ENCODE data around the gene SLIT3. TPM values are rescaled to one million over a fixed set of nuclear protein-coding genes. Genes with fewer than 3 reads are reported as not detected.

Gene SLIT3
- total RNA-seq, 1 donor from 2014 or later: 3.2 TPM

DNA sequence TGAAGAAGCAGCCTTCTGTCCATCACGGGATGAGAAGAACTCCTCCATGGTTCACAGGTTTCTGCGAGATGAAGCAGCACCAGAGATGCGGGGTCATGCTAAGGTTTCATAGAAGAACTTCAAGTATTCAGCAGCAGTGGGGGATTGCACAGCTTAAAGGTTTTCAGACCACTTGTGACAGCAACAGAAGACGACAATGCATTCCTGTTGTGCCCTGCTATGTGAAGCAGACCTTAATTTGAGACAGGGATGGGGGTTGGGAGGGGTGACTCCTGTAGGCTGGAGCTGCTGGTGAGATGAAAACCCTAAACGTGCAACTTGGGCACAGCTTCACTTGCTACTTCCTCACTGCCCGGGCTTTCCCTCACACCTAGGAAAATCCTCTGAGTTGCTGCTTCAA lies 256.0 kb downstream of the SLIT3 start:
- Mint-ChIP-seq H3K27ac (ENCODE audit: unreplicated experiment) (no peak overlapping the region), H3K27me3 (ENCODE audit: unreplicated experiment) (no peaks in the 10 kb centered on the region), H3K9me3 (ENCODE audit: unreplicated experiment) (no peaks in the 10 kb centered on the region), H3K4me3 (ENCODE audit: unreplicated experiment) (no peak overlapping the region), H3K4me1 (ENCODE audit: unreplicated experiment) (no peaks in the 10 kb centered on the region), H3K36me3 (ENCODE audit: low read depth, unreplicated experiment) (no peaks in the 10 kb centered on the region)
- DNase-seq (ENCODE audit: low spot score): no peak
- TF ChIP-seq, protein P1, sequence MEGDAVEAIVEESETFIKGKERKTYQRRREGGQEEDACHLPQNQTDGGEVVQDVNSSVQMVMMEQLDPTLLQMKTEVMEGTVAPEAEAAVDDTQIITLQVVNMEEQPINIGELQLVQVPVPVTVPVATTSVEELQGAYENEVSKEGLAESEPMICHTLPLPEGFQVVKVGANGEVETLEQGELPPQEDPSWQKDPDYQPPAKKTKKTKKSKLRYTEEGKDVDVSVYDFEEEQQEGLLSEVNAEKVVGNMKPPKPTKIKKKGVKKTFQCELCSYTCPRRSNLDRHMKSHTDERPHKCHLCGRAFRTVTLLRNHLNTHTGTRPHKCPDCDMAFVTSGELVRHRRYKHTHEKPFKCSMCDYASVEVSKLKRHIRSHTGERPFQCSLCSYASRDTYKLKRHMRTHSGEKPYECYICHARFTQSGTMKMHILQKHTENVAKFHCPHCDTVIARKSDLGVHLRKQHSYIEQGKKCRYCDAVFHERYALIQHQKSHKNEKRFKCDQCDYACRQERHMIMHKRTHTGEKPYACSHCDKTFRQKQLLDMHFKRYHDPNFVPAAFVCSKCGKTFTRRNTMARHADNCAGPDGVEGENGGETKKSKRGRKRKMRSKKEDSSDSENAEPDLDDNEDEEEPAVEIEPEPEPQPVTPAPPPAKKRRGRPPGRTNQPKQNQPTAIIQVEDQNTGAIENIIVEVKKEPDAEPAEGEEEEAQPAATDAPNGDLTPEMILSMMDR (IDR thresholded peaks at IDR 0.05; ENCODE audit: unreplicated experiment): no peak

- Mint-ChIP-seq H3K36me3 (ENCODE audit: low read depth, unreplicated experiment) (no peaks in the 10 kb centered on the region), H3K4me3 (ENCODE audit: unreplicated experiment) (no peak overlapping the region), H3K27me3 (ENCODE audit: unreplicated experiment) (no peaks in the 10 kb centered on the region), H3K9me3 (ENCODE audit: unreplicated experiment) (no peaks in the 10 kb centered on the region), H3K27ac (ENCODE audit: unreplicated experiment) (no peak overlapping the region), H3K4me1 (ENCODE audit: unreplicated experiment) (no peaks in the 10 kb centered on the region)
- TF ChIP-seq, protein P1 (IDR thresholded peaks at IDR 0.05; ENCODE audit: unreplicated experiment): no peak
- no peak for DNase-seq (ENCODE audit: low spot score)
These were observed 259.8 kb downstream of the SLIT3 start for GRCh38 chr5:169041180-169041579.

- Mint-ChIP-seq H3K4me1 (ENCODE audit: unreplicated experiment) (no peaks in the 10 kb centered on the region), H3K27me3 (ENCODE audit: unreplicated experiment) (no peaks in the 10 kb centered on the region), H3K27ac (ENCODE audit: unreplicated experiment) (no peak overlapping the region), H3K4me3 (ENCODE audit: unreplicated experiment) (no peak overlapping the region), H3K9me3 (ENCODE audit: unreplicated experiment) (no peaks in the 10 kb centered on the region), H3K36me3 (ENCODE audit: low read depth, unreplicated experiment) (no peaks in the 10 kb centered on the region)
- TF ChIP-seq, protein P1 (IDR thresholded peaks at IDR 0.05; ENCODE audit: unreplicated experiment): no peak
- no peak for DNase-seq (ENCODE audit: low spot score)
These were observed 261.3 kb downstream of the SLIT3 start for GRCh38 chr5:169039592-169039991.

GRCh38 chr5:169037466-169037865 lies 263.5 kb downstream of the SLIT3 start:
- no peak for DNase-seq (ENCODE audit: low spot score)
- Mint-ChIP-seq H3K27ac (ENCODE audit: unreplicated experiment) (no peak overlapping the region), H3K9me3 (ENCODE audit: unreplicated experiment) (no peaks in the 10 kb centered on the region), H3K4me3 (ENCODE audit: unreplicated experiment) (no peak overlapping the region), H3K4me1 (ENCODE audit: unreplicated experiment) (no peaks in the 10 kb centered on the region), H3K27me3 (ENCODE audit: unreplicated experiment) (no peaks in the 10 kb centered on the region), H3K36me3 (ENCODE audit: low read depth, unreplicated experiment) (no peaks in the 10 kb centered on the region)
- TF ChIP-seq, protein P1 (IDR thresholded peaks at IDR 0.05; ENCODE audit: unreplicated experiment): no peak

DNA sequence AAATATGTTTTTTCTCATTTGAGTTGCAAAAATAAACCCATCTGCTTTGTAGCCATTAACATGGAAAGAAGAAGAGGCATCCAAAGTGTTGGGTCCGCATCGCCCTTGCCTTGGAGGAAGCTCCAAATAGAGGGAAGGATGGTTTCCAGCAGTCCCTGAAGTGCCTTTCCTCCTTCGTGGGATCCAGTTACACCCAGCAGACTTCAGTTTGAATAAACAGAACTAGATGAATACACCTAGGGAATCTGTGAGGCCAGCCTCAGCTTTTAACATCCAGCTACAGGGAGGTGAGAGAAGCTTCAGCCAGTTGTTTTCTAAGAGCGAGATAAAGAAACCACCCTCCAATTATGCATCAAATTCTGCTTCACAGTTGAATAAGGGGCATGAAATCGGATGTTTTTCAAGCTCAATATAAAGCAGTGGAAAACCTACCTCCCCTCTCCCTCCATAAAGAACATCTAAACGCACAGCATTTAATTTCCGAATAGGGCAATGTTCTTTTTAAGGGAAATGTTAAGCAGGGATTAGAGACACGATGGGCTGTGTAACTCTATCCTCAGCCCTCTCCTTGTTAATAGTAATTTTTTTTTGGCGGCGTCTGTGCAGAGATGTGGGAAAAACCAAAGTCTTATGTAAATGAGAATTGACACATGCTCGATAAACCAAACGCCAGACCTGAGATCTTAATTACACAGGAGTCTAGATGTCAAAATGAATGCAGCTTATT lies 264.7 kb downstream of the SLIT3 start:
- H3K36me3 Mint-ChIP-seq (ENCODE audit: low read depth, unreplicated experiment): no peaks in the 10 kb centered on the region
- H3K27me3 Mint-ChIP-seq (ENCODE audit: unreplicated experiment): no peaks in the 10 kb centered on the region
- no peak overlapping the region for H3K27ac Mint-ChIP-seq (ENCODE audit: unreplicated experiment)
- no peak for DNase-seq (ENCODE audit: low spot score)
- TF ChIP-seq, protein P1 (IDR thresholded peaks at IDR 0.05; ENCODE audit: unreplicated experiment): no peak
- H3K4me3 Mint-ChIP-seq (ENCODE audit: unreplicated experiment): no peak overlapping the region
- H3K4me1 Mint-ChIP-seq (ENCODE audit: unreplicated experiment): no peaks in the 10 kb centered on the region
- H3K9me3 Mint-ChIP-seq (ENCODE audit: unreplicated experiment): no peaks in the 10 kb centered on the region
